GM06990 (cell line): ENCODE data around the gene NDUFS6.

Experiments used
- DNase-seq: peaks from one replicate; pipeline ENCODE4 v3.0.0-alpha.2; 2011; ENCODE audit not compliant: insufficient read length; ENCODE audit errors: extremely low read depth
- H3K27me3 ChIP-seq: replicated peaks from 2 replicates; pipeline ENCODE4 v1.6.0; 2011; ENCODE audit warnings: low read length; ENCODE audit not compliant: control insufficient read depth, insufficient read depth
- H3K36me3 ChIP-seq: 2 replicates; pipeline ENCODE4 v1.5.1; 2011; ENCODE audit warnings: low read length; ENCODE audit not compliant: control insufficient read depth, insufficient read depth
- H3K4me3 ChIP-seq: replicated peaks from 2 replicates; pipeline ENCODE4 v1.5.1; 2011; ENCODE audit warnings: low read depth, mild to moderate bottlenecking, control low read depth, low read length
- TF ChIP-seq, protein P1 (sequence below): IDR thresholded peaks from 2 replicates; pipeline ENCODE4 v1.5.1; 2011; ENCODE audit warnings: low read length, control low read depth, mild to moderate bottlenecking, inconsistent platforms; ENCODE audit not compliant: insufficient read depth, poor library complexity, severe bottlenecking

Gene NDUFS6

DNA sequence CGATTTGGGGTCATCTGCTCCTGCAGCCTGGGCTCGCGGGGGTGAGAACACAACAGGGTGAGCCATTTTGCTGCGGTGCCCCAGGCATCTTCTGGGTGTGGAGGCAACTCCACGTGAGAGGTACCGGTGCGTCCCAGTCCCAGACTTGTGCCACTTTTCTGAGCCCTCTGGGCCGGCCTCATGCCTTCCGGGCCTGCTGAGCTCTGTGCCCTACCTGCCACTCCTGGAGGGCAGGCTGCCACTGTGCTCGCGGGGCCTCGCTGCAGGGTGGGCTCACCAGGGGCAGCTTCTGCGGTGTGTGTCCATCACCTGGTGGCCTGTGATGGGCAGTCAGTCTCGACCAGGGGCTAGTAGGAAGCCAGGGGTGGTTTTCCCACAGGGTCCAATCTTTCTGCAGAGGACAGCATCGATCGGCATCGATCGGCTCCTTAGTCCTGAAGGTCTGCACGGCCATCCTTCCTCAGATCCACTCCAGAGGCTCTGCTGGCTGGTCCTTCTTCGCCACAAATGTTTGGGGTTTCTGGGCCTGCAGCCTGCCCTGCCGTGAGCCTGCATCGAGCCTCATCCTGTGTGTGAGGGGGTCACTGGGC is 58.9 kb downstream of the NDUFS6 start:
- peaks cover 2% of the 10 kb centered on the region; the same call in 1 of the 2 replicates for H3K27me3 ChIP-seq
- DNase-seq = no peak
- TF ChIP-seq, protein P1, sequence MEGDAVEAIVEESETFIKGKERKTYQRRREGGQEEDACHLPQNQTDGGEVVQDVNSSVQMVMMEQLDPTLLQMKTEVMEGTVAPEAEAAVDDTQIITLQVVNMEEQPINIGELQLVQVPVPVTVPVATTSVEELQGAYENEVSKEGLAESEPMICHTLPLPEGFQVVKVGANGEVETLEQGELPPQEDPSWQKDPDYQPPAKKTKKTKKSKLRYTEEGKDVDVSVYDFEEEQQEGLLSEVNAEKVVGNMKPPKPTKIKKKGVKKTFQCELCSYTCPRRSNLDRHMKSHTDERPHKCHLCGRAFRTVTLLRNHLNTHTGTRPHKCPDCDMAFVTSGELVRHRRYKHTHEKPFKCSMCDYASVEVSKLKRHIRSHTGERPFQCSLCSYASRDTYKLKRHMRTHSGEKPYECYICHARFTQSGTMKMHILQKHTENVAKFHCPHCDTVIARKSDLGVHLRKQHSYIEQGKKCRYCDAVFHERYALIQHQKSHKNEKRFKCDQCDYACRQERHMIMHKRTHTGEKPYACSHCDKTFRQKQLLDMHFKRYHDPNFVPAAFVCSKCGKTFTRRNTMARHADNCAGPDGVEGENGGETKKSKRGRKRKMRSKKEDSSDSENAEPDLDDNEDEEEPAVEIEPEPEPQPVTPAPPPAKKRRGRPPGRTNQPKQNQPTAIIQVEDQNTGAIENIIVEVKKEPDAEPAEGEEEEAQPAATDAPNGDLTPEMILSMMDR = no peak
- no peaks in the 10 kb centered on the region for H3K36me3 ChIP-seq
- H3K4me3 ChIP-seq = no peak overlapping the region

DNA sequence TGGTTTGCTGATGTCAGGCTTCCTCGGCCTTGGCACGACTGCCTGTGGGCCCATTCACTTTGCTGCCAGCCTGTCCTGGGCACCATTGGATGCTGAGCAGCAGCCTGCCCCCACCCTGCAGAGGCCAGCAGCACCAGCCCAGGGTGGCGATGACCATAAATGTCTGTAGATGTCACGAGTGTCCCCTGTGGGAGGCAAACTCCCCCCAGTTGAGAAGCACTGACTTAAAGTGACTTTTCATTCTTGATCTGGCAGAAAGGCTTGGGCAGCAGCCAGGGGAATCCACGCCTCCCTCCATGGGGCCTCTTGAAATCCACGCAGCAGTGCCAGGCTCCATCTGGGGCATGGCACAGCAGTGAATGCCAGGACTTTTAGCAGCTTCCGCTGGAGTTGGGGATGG is 59.7 kb downstream of the NDUFS6 start:
- peaks cover 2% of the 10 kb centered on the region; the same call in 1 of the 2 replicates for H3K27me3 ChIP-seq
- TF ChIP-seq, protein P1 = no peak
- H3K4me3 ChIP-seq = no peak overlapping the region
- DNase-seq = no peak
- no peaks in the 10 kb centered on the region for H3K36me3 ChIP-seq

DNA sequence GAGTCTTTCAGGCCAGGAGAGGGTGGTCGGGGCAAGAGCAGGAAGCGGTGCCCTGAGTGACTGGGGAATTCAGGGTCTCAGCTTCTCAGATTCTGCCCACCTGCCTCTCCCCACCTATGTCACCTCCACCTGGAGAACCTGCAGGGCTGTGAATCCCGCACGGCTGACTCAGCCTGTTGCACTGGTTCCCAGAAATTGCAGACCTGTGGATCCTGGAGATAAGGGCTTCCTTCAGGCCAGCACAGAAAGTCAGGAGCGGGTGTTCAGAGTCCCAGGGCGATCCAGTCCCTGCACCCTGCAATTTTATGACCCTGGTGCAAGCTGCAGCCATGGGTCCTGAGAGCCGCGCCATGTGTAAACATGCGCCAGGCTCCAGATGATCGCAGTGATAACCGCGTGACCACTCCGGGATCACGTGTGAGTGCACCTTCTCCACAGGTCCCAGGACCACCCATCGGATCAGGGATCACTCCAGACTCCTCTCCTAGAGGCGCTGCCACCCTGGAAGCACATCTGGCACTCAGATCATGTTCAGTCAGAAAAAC is 63.8 kb downstream of the NDUFS6 start:
- no peaks in the 10 kb centered on the region for H3K36me3 ChIP-seq
- H3K27me3 ChIP-seq = peaks cover 2% of the 10 kb centered on the region; the same call in 1 of the 2 replicates
- no peak overlapping the region for H3K4me3 ChIP-seq
- TF ChIP-seq, protein P1 = no peak
- no peak for DNase-seq

DNA sequence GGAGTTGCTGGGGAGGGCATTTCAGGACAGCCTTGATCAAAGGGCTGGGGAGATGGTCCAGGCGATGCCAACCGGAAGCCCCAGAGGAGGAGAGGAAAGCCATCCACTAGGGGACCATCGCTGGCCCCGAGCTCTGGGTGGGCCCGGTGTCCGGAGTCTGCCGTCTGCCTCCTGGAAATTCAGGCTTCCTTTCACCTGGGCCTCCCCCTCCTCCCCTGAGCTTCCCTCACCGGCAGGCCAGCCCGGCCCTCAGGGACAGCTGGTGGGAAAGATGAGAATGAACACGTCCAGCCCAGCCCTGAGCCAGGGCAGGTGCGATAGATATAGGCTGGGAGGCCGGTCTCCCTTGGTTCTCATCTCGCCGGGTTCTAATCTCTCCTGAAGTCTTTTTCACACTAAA is 64.3 kb downstream of the NDUFS6 start:
- DNase-seq = no peak
- H3K36me3 ChIP-seq = no peaks in the 10 kb centered on the region
- TF ChIP-seq, protein P1 = no peak
- no peak overlapping the region for H3K4me3 ChIP-seq
- H3K27me3 ChIP-seq = peaks cover 2% of the 10 kb centered on the region; the same call in 1 of the 2 replicates
